ENCODE results near the gene FGF12.
A peak's percentile ranks its signal among the peaks of the same experiment; 100 is the strongest.
"Not testable (repeated sequence)": the region's sequence is repeated elsewhere in the genome, so short reads cannot be mapped to it uniquely, and the experiment has no call there.

Gene FGF12

GRCh38 chr3:192727032-192727847 is at the start of gene FGF12:
Gene FGF12 (minus strand): TSS chr3:192727541.
- TF ChIP-seq CTCF (IDR thresholded peaks at IDR 0.05; ENCODE audit: insufficient read depth, missing control alignments): no peak
- no peak for FAIRE-seq
- peak; percentile 34 for DNase-seq (ENCODE audit: insufficient read length, low spot score)

GRCh38 chr3:192774341-192774740 is 47.0 kb upstream of the FGF12 start:
- not testable (repeated sequence) for FAIRE-seq; DNase-seq (ENCODE audit: insufficient read length, low spot score)

GRCh38 chr3:192772240-192772894 is 45.0 kb upstream of the FGF12 start:
- no peak for DNase-seq (ENCODE audit: insufficient read length, low spot score)
- TF ChIP-seq CTCF (IDR thresholded peaks at IDR 0.05; ENCODE audit: insufficient read depth, missing control alignments): peak; percentile 46
- no peak for FAIRE-seq

- DNase-seq (ENCODE audit: insufficient read length, low spot score) (no peak), FAIRE-seq (no peak)
- TF ChIP-seq CTCF (IDR thresholded peaks at IDR 0.05; ENCODE audit: insufficient read depth, missing control alignments): no peak
These were observed 31.3 kb upstream of the FGF12 start for GRCh38 chr3:192758654-192759053.

- no peak for TF ChIP-seq CTCF (IDR thresholded peaks at IDR 0.05; ENCODE audit: insufficient read depth, missing control alignments)
- FAIRE-seq (no peak), DNase-seq (ENCODE audit: insufficient read length, low spot score) (no peak)
These were observed 23.8 kb upstream of the FGF12 start for GRCh38 chr3:192751148-192751547.

- DNase-seq (ENCODE audit: insufficient read length, low spot score) (no peak), FAIRE-seq (no peak)
- no peak for TF ChIP-seq CTCF (IDR thresholded peaks at IDR 0.05; ENCODE audit: insufficient read depth, missing control alignments)
These were observed 22.9 kb upstream of the FGF12 start for GRCh38 chr3:192750201-192750600.

GRCh38 chr3:192747746-192748145 is 20.4 kb upstream of the FGF12 start:
- FAIRE-seq (no peak), DNase-seq (ENCODE audit: insufficient read length, low spot score) (no peak)
- TF ChIP-seq CTCF (IDR thresholded peaks at IDR 0.05; ENCODE audit: insufficient read depth, missing control alignments): no peak
